ENCODE results near the gene ANGPTL7. TPM values are rescaled to one million over a fixed set of nuclear protein-coding genes. Genes with fewer than 3 reads are reported as not detected.

Gene ANGPTL7
- total RNA-seq, 1 donor from 2014 or later = not detected

DNA sequence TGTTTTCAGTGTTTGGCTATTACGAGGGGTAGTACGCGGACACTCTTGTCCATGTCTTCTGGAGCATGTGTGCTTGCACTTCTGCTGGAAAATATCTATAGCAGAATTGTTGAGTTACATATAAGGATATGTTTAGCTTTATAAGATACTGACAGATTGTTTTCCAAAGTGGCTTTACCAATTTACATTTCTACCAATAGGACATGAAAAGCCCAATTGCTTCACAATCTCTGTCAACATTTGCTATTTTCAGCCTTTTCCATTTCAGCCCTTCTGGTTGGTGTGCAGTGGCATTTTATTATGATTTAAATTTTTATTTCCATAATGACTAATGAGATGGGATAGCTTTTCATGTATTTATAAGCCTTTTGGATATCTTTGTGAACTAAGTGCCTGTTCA, 6.3 kb upstream of the ANGPTL7 start:
- H3K4me1 Mint-ChIP-seq = no peaks in the 10 kb centered on the region
- ChIA-PET CTCF (no interaction called here), POLR2A (no interaction called here)

DNA sequence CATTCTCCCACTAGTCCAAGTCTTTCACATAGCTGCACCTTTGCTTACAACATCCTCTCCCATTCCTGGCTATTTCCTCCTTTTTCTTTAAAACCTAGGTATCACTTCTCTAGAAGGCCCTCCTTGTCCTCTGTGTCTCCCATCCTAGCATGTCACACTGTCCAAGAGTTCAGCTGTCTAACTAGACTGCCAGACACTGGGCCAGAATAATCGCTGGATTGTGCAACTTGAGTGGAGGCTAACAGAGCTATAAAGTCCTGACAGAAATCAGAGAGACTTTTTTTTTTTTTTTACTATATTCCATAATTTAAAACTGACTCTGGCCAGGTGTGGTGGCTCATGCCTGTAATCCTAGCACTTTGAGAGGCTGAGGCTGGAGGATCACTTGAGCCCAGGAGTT, 4.2 kb upstream of the ANGPTL7 start:
- H3K27me3 Mint-ChIP-seq = no peaks in the 10 kb centered on the region
- TF ChIP-seq, protein P1, sequence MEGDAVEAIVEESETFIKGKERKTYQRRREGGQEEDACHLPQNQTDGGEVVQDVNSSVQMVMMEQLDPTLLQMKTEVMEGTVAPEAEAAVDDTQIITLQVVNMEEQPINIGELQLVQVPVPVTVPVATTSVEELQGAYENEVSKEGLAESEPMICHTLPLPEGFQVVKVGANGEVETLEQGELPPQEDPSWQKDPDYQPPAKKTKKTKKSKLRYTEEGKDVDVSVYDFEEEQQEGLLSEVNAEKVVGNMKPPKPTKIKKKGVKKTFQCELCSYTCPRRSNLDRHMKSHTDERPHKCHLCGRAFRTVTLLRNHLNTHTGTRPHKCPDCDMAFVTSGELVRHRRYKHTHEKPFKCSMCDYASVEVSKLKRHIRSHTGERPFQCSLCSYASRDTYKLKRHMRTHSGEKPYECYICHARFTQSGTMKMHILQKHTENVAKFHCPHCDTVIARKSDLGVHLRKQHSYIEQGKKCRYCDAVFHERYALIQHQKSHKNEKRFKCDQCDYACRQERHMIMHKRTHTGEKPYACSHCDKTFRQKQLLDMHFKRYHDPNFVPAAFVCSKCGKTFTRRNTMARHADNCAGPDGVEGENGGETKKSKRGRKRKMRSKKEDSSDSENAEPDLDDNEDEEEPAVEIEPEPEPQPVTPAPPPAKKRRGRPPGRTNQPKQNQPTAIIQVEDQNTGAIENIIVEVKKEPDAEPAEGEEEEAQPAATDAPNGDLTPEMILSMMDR (IDR thresholded peaks at IDR 0.05) = no peak
- ChIA-PET POLR2A (no interaction called here), CTCF (interaction anchor here (0.8 kb wide), 1 partner anchor 57 kb away, joined by 3 read pairs; no protein-coding TSS in a partner anchor)
- intact Hi-C loops (cut with micrococcal nuclease) = no loop called here
- no peak overlapping the region for H3K4me3 Mint-ChIP-seq
- H3K27ac Mint-ChIP-seq = no peak overlapping the region
- peaks cover 70% of the 10 kb centered on the region for H3K36me3 Mint-ChIP-seq (ENCODE audit: low read depth)
- no peak for DNase-seq
- H3K9me3 Mint-ChIP-seq = no peaks in the 10 kb centered on the region
- no peaks in the 10 kb centered on the region for H3K4me1 Mint-ChIP-seq
- ATAC-seq (ENCODE audit: low read depth) = no peak

More for the DNA sequence above, 6.3 kb upstream of the ANGPTL7 start:
- Mint-ChIP-seq H3K27me3 (no peaks in the 10 kb centered on the region), H3K36me3 (ENCODE audit: low read depth) (peaks cover 75% of the 10 kb centered on the region), H3K9me3 (no peaks in the 10 kb centered on the region), H3K4me3 (no peak overlapping the region), H3K27ac (no peak overlapping the region)
- intact Hi-C loops (cut with micrococcal nuclease) = no loop called here
- TF ChIP-seq, protein P1 (IDR thresholded peaks at IDR 0.05) = no peak
- ATAC-seq (ENCODE audit: low read depth) (no peak), DNase-seq (no peak)

DNA sequence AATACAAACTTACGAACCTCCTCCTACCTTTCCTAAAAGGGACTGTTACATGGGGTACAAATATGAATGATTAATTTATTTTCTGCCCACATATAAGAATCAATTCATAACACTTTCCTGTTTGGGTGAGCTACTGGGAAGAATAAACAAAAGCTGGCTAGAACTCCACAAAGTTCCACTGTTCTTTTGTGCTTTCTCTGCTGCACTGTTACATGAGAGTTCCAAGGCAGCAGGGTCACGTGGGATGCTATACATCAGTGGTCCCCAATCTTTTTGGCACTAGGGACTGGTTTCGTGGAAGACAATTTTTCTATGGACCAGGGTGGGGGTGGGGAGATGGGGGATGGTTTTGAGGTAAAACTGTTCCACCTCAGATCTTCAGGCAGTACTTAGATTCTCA, 2.2 kb upstream of the ANGPTL7 start:
- Mint-ChIP-seq H3K4me1 (no peaks in the 10 kb centered on the region), H3K27ac (no peak overlapping the region), H3K4me3 (no peak overlapping the region), H3K27me3 (no peaks in the 10 kb centered on the region), H3K36me3 (ENCODE audit: low read depth) (peaks cover 73% of the 10 kb centered on the region), H3K9me3 (no peaks in the 10 kb centered on the region)
- TF ChIP-seq, protein P1 (IDR thresholded peaks at IDR 0.05) = no peak
- intact Hi-C loops (cut with micrococcal nuclease) = no loop called here
- no peak for ATAC-seq (ENCODE audit: low read depth)
- CTCF ChIA-PET = no interaction called here
- POLR2A ChIA-PET = no interaction called here
- no peak for DNase-seq

DNA sequence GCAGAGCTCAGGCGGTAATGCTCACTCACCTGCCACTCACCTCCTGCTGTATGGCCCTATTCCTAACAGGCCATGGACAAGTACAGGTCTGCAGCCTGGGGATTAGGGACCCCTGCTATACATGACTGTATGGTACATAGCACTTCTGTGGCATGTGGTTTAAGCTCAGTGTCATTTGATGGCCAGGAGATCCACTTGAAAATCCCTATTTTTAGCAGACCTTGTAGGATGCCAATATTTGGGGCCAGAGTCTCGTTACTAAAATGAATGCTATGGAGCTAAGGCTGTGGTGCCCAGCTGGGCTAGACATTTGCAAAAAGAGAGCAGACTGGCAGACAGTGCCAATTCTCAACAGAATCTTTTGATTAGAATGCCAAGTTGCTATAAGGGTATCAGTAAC, 1.7 kb upstream of the ANGPTL7 start:
- Mint-ChIP-seq H3K27me3 (no peaks in the 10 kb centered on the region), H3K9me3 (no peaks in the 10 kb centered on the region), H3K4me3 (no peak overlapping the region), H3K36me3 (ENCODE audit: low read depth) (peaks cover 72% of the 10 kb centered on the region), H3K27ac (no peak overlapping the region), H3K4me1 (no peaks in the 10 kb centered on the region)
- CTCF ChIA-PET = no interaction called here
- ATAC-seq (ENCODE audit: low read depth) (no peak), DNase-seq (no peak)
- POLR2A ChIA-PET = no interaction called here
- TF ChIP-seq, protein P1 (IDR thresholded peaks at IDR 0.05) = no peak
- intact Hi-C loops (cut with micrococcal nuclease) = no loop called here

DNA sequence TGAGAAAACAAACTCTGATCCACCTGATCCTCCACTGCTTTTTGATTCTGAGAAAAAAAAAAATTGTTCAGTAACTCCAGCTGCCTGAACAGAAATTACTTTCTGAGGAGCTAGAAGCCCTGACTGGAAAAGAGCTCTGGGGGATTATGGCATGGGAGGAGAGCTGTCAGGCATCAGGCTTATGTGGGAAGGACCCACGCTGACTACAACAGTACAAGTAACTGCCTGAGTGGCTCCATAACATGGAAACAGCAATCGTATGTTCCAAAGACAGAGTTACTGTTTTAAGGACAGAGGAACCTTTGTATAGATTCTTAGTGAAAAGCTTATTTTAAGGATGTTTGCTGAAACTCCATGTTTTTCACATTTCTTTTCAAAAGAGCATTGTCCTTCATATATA, 1.2 kb upstream of the ANGPTL7 start:
- Mint-ChIP-seq H3K27ac (no peak overlapping the region), H3K4me1 (no peaks in the 10 kb centered on the region), H3K9me3 (no peaks in the 10 kb centered on the region), H3K36me3 (ENCODE audit: low read depth) (peaks cover 71% of the 10 kb centered on the region), H3K27me3 (no peaks in the 10 kb centered on the region), H3K4me3 (no peak overlapping the region)
- TF ChIP-seq, protein P1 (IDR thresholded peaks at IDR 0.05) = no peak
- no peak for ATAC-seq (ENCODE audit: low read depth)
- POLR2A ChIA-PET = no interaction called here
- intact Hi-C loops (cut with micrococcal nuclease) = no loop called here
- DNase-seq = no peak
- CTCF ChIA-PET = no interaction called here

Measured in activated B cell treated with CpG ODN at 0.5 μM for 24 hours (primary cell).